Astrocyte of the cerebellum (primary cell): Measurements from ENCODE around the gene WNT10A.
"Not testable (repeated sequence)": the region's sequence is repeated elsewhere in the genome, so short reads cannot be mapped to it uniquely, and the experiment has no call there.

Source experiments
- DNase-seq: peaks from one replicate; pipeline ENCODE4 v3.0.0-alpha.2; 2011; ENCODE audit warnings: low read depth
- H3K4me3 ChIP-seq: 2 replicates; pipeline ENCODE4 v1.5.1; 2011; ENCODE audit warnings: mild to moderate bottlenecking, low read depth, low read length, moderate library complexity
- CTCF ChIP-seq: IDR thresholded peaks from 2 replicates; pipeline ENCODE4 v1.5.1; 2012; ENCODE audit warnings: low read length, low read depth, moderate library complexity, mild to moderate bottlenecking; ENCODE audit errors: missing control alignments
- in situ Hi-C: cut with HindIII; loops from 2 replicates; pipeline ENCODE4 v1.10.0; 2017; ENCODE audit warnings: low sequenced_read_pairs

The WNT10A gene

GRCh38 chr2:218927876-218928275, 47.2 kb downstream of the WNT10A start:
- DNase-seq = no peak
- no peak for TF ChIP-seq CTCF
- in situ Hi-C loops = no loop called here
- H3K4me3 ChIP-seq = no peak overlapping the region

- in situ Hi-C loops, DNase-seq, H3K4me3 ChIP-seq: not testable (repeated sequence)
Measured at GRCh38 chr2:218930488-218930887, 49.8 kb downstream of the WNT10A start.

GRCh38 chr2:218931751-218932150, 51.1 kb downstream of the WNT10A start:
- in situ Hi-C loops, DNase-seq, H3K4me3 ChIP-seq: not testable (repeated sequence)
